Stimulated activated CD4-positive, alpha-beta T cell treated with anti-CD3 and anti-CD28 coated beads, Interleukin-15, amount 100 ng/mL, for 48 hours (primary cell): ENCODE data around the gene CRTC1.

Experiments
- DNase-seq, 2 donors: peaks; one replicate each; pipeline ENCODE4 v3.0.0-alpha.2; 2020; ENCODE audit warnings: low read depth in 2 of 2

Gene CRTC1

GRCh38 chr19:18770663-18771327, 87.3 kb downstream of the CRTC1 start:
- DNase-seq: no peak

GRCh38 chr19:18771328-18772242, 88.1 kb downstream of the CRTC1 start:
- DNase-seq: no peak

GRCh38 chr19:18772620-18773587, 89.4 kb downstream of the CRTC1 start:
- no peak for DNase-seq

GRCh38 chr19:18773682-18774081, 90.2 kb downstream of the CRTC1 start:
- DNase-seq: no peak

GRCh38 chr19:18774107-18774506, 90.6 kb downstream of the CRTC1 start:
- no peak for DNase-seq

GRCh38 chr19:18774782-18775444, 91.4 kb downstream of the CRTC1 start:
- no peak for DNase-seq

- DNase-seq: no peak
Measured at GRCh38 chr19:18775586-18776287, 92.3 kb downstream of the CRTC1 start.

GRCh38 chr19:18776288-18776594, 92.8 kb downstream of the CRTC1 start:
- DNase-seq: no peak

GRCh38 chr19:18776736-18777135, 93.3 kb downstream of the CRTC1 start:
- DNase-seq: no peak

GRCh38 chr19:18777301-18778075, 94.0 kb downstream of the CRTC1 start:
- no peak for DNase-seq

- DNase-seq: no peak
Measured at GRCh38 chr19:18778076-18778389, 94.6 kb downstream of the CRTC1 start.

GRCh38 chr19:18778826-18779495, 95.5 kb downstream of the CRTC1 start:
- no peak for DNase-seq

GRCh38 chr19:18780081-18780480, 96.6 kb downstream of the CRTC1 start:
- no peak for DNase-seq

GRCh38 chr19:18780631-18781030, 97.2 kb downstream of the CRTC1 start:
- no peak for DNase-seq

GRCh38 chr19:18781047-18781600, 97.6 kb downstream of the CRTC1 start:
- no peak for DNase-seq

- no peak for DNase-seq
Measured at GRCh38 chr19:18781885-18782527, 98.5 kb downstream of the CRTC1 start.

GRCh38 chr19:18782559-18783225, 99.2 kb downstream of the CRTC1 start:
- DNase-seq: no peak
